ENCODE measurements around the gene AP2A2.

GRCh38 chr11:1035577-1036283 is 110.1 kb downstream of the AP2A2 start:
- TF ChIP-seq POLR2AphosphoS5 (IDR thresholded peaks at IDR 0.05; ENCODE audit: borderline replicate concordance, low read depth, low read length) (no peak), EZH2 (IDR thresholded peaks at IDR 0.05) (no peak), FOXP2 (optimal IDR thresholded peaks at IDR 0.05; ENCODE audit: control extremely low read depth, extremely low read length, insufficient read depth) (no peak)

All from SK-N-MC (cell line).